Transverse colon (tissue), 4 donors: ENCODE measurements around the gene KCNH2.

Experiments used
- CTCF ChIP-seq, 5 experiments: fragments of 200-600 bp in 3 of 5; fragments of 450-650 bp in 2 of 5; sonication (generic) in 3 of 5; IDR thresholded peaks; 1 replicate in 2 of 5; 2 replicates in 3 of 5; pipeline ENCODE4 v1.5.1; 2016 to 2017; ENCODE audit warnings: antibody characterized with exemption in 5 of 5, inconsistent platforms in 3 of 5, mild to moderate bottlenecking in 2 of 5, moderate library complexity in 1 of 5
- EP300 ChIP-seq: sonication (generic); formaldehyde crosslinking; IDR thresholded peaks from one replicate; pipeline ENCODE4 v1.6.1; 2017; ENCODE audit warnings: antibody characterized with exemption, low read depth
- POLR2A ChIP-seq: fragments of 450-650 bp; IDR thresholded peaks from one replicate; pipeline ENCODE4 v1.6.1; 2016; ENCODE audit warnings: antibody characterized with exemption, mild to moderate bottlenecking, moderate library complexity
- POLR2AphosphoS5 ChIP-seq, 3 donors: sonication (generic); formaldehyde crosslinking; IDR thresholded peaks; one replicate each; pipeline ENCODE4 v1.6.1; 2016; ENCODE audit warnings: antibody characterized with exemption in 3 of 3

- TF ChIP-seq CTCF (IDR thresholded peaks at IDR 0.05) (no peak), EP300 (no peak), POLR2A (no peak), POLR2AphosphoS5 (IDR thresholded peaks at IDR 0.05) (no peak)
Observed at GRCh38 chr7:150895809-150896208, 82.3 kb downstream of the KCNH2 start.
